GM10847 (cell line): Measurements from ENCODE around the gene FCRL6.

Experiments
- POLR2A ChIP-seq: IDR thresholded peaks from 2 replicates; pipeline ENCODE4 v1.6.1; 2011; ENCODE audit not compliant: insufficient read length; ENCODE audit errors: extremely low read depth

Gene FCRL6

GRCh38 chr1:159864262-159864661 lies 62.1 kb downstream of the FCRL6 start:
- no peak for TF ChIP-seq POLR2A
